RWPE1 (cell line): Measurements from ENCODE around the gene MRPS27.

Source experiments
- CTCF ChIA-PET: fragments of 350-600 bp; sonication (Branson Sonifier 250); formaldehyde crosslinking; extraction: SDS; loops from one replicate; lab custom pipeline; 2021; lab: Yijun Ruan, JAX
- POLR2A ChIA-PET: fragments of 400-600 bp; formaldehyde crosslinking; extraction: SDS; loops from one replicate; lab custom pipeline; 2020; ENCODE audit warnings: antibody characterized with exemption; ENCODE audit not compliant: low non-redundant PET; lab: Yijun Ruan, JAX
- DNase-seq: peaks from one replicate; pipeline ENCODE4 v3.0.0; 2012; ENCODE audit warnings: low spot score
- H3K27ac ChIP-seq: fragments of 450-650 bp; 2 replicates; pipeline ENCODE4 v1.5.1; 2017
- CTCF ChIP-seq: fragments of 450-650 bp; conservative IDR thresholded peaks from 2 replicates; pipeline ENCODE4 v1.5.1; 2017; ENCODE audit warnings: low read depth, mild to moderate bottlenecking

The MRPS27 gene

GRCh38 chr5:72206160-72206559, 113.9 kb downstream of the MRPS27 start:
- ChIA-PET POLR2A (no interaction called here), CTCF (no interaction called here)
- DNase-seq, result no peak
- no peak for TF ChIP-seq CTCF
- H3K27ac ChIP-seq, result no peak overlapping the region

- no peak for DNase-seq
- POLR2A ChIA-PET, result no interaction called here
- CTCF ChIA-PET, result no interaction called here
- TF ChIP-seq CTCF, result no peak
- H3K27ac ChIP-seq, result no peak overlapping the region
These were observed 114.5 kb downstream of the MRPS27 start for GRCh38 chr5:72205431-72206009.

GRCh38 chr5:72204946-72205345, 115.1 kb downstream of the MRPS27 start:
- CTCF ChIA-PET, result interaction anchor here (0.7 kb wide), 1 partner anchor 622 kb away, joined by 3 read pairs; no protein-coding TSS in a partner anchor
- POLR2A ChIA-PET, result no interaction called here
- no peak for DNase-seq
- no peak overlapping the region for H3K27ac ChIP-seq
- TF ChIP-seq CTCF, result no peak

- ChIA-PET CTCF (interaction anchor here (0.8 kb wide), 1 partner anchor 105 kb away, joined by 4 read pairs; no protein-coding TSS in a partner anchor), POLR2A (no interaction called here)
- H3K27ac ChIP-seq, result no peak overlapping the region
- DNase-seq, result no peak
- TF ChIP-seq CTCF, result no peak
These were observed 116.7 kb downstream of the MRPS27 start for GRCh38 chr5:72203251-72203845.

GRCh38 chr5:72202331-72202825, 117.7 kb downstream of the MRPS27 start:
- ChIA-PET POLR2A (no interaction called here), CTCF (interaction anchor here (0.5 to 0.6 kb wide), 2 partner anchors 67 to 587 kb away, joined by 3 read pairs; no protein-coding TSS in a partner anchor)
- no peak overlapping the region for H3K27ac ChIP-seq
- TF ChIP-seq CTCF, result no peak
- DNase-seq, result no peak

GRCh38 chr5:72199681-72200080, 120.4 kb downstream of the MRPS27 start:
- TF ChIP-seq CTCF, result no peak
- ChIA-PET POLR2A (no interaction called here), CTCF (interaction anchor here (0.5 kb wide), 1 partner anchor 416 kb away, joined by 3 read pairs; no protein-coding TSS in a partner anchor)
- no peak for DNase-seq
- H3K27ac ChIP-seq, result no peak overlapping the region
